ENCODE measurements around the gene WHAMM. TPM values are rescaled to one million over a fixed set of nuclear protein-coding genes. Genes with fewer than 3 reads are reported as not detected.

WHAMM gene
- total RNA-seq, 4 donors from 2014 or later, result 14.1 to 22.1 (median 21.8) TPM

DNA sequence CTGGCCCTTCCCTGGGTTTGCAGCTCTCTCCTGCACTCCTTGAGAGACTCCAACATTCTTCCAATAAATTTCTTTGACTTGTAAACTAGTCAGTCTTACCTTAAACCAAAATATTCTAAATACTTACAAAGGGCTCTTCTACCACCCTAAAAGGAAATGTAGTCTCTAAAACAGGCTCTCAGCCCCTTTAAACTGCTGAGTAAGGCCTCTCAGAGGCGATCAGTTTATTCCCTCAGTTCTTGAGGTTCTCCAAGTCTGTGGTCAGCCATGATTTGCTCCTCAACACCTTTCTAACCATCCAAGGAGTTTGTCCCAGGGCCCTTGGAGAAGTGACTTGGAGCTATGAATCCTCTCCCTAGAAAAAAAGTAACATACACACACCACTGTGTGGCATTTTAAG is 64.8 kb downstream of the WHAMM start:
- in situ Hi-C loops (cut with MboI; ENCODE audit: low sequenced_read_pairs in 4 of 4) (no loop called here), intact Hi-C loops (cut with DNase I; ENCODE audit: low total_unique reads) (no loop called here)
- no peak for ATAC-seq
- Histone ChIP-seq H3K9me3 (no peaks in the 10 kb centered on the region), H3K27ac (peak overlapping the region; percentile 26 to 76 (median 61)), H3K4me3 (no peak overlapping the region), H3K4me1 (peaks cover 15 to 39% of the 10 kb centered on the region in 2 donors), H3K27me3 (no peaks in the 10 kb centered on the region), H3K36me3 (peaks cover 0 to 7% of the 10 kb centered on the region in 2 donors)
- no peak for DNase-seq
- TF ChIP-seq CTCF (IDR thresholded peaks at IDR 0.05 in 4 of 5, conservative IDR thresholded peaks at IDR 0.05 in 1 of 5) (no peak), POLR2A (IDR thresholded peaks at IDR 0.05) (no peak)

- TF ChIP-seq POLR2A (IDR thresholded peaks at IDR 0.05), result no peak
- TF ChIP-seq CTCF (IDR thresholded peaks at IDR 0.05 in 4 of 5, conservative IDR thresholded peaks at IDR 0.05 in 1 of 5), result no peak
- Histone ChIP-seq H3K4me3 (no peak overlapping the region), H3K36me3 (peaks cover 0 to 7% of the 10 kb centered on the region in 2 donors), H3K27ac (peak overlapping the region; percentile 26 to 76 (median 61)), H3K4me1 (peaks cover 15 to 41% of the 10 kb centered on the region in 2 donors), H3K9me3 (no peaks in the 10 kb centered on the region), H3K27me3 (no peaks in the 10 kb centered on the region)
- ATAC-seq, result peak in 1 of 2 donors; percentile 88
- in situ Hi-C loops (cut with MboI; ENCODE audit: low sequenced_read_pairs in 4 of 4), result no loop called here
- peak in 1 of 2 donors; percentile 56 for DNase-seq
- intact Hi-C loops (cut with DNase I; ENCODE audit: low total_unique reads), result loop anchor here (5.0 kb wide), 1 partner anchor 92 kb away; no protein-coding TSS in a partner anchor
Observed at GRCh38 chr15:82874961-82875360, 65.5 kb downstream of the WHAMM start.

DNA sequence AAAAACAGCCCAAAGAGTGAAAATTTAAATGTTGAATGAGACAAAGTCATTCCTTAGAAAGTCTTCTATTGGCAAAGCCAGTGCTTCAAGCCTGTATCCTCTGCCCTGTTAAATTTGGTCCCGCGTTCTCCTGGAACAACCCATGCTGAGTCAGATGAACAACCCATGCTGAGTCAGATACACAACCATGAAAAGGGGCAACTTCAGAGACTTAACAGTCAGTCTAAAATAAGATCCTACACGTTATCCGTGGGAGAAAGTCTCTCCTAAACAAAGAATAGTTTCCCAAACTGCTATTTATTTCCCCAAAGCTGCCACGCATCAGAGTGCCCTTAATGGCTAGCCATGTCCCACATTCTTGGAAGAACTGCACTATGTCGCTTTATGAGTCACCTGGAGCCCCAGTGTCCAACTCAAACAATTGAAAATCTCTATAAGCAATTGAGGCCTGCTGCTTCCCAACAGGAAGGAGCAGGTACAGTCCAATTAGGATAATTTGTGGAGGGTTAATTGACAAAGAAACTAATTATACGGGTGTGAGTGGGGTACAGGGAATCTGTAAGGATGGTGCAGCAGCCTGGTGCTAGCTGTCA is 66.1 kb downstream of the WHAMM start:
- no peaks in the 10 kb centered on the region for H3K9me3 ChIP-seq
- in situ Hi-C loops (cut with MboI; ENCODE audit: low sequenced_read_pairs in 4 of 4), result no loop called here
- peak overlapping the region; percentile 26 to 76 (median 61) for H3K27ac ChIP-seq
- TF ChIP-seq CTCF (IDR thresholded peaks at IDR 0.05 in 4 of 5, conservative IDR thresholded peaks at IDR 0.05 in 1 of 5) (no peak), POLR2A (IDR thresholded peaks at IDR 0.05) (no peak)
- peaks cover 16 to 40% of the 10 kb centered on the region in 2 donors for H3K4me1 ChIP-seq
- H3K4me3 ChIP-seq, result no peak overlapping the region
- intact Hi-C loops (cut with DNase I; ENCODE audit: low total_unique reads), result loop anchor here (5.0 kb wide), 1 partner anchor 92 kb away; no protein-coding TSS in a partner anchor
- H3K36me3 ChIP-seq, result peaks cover 0 to 7% of the 10 kb centered on the region in 2 donors
- H3K27me3 ChIP-seq, result no peaks in the 10 kb centered on the region
- DNase-seq, result no peak
- peak; percentile 21 to 49 for ATAC-seq

- intact Hi-C loops (cut with DNase I; ENCODE audit: low total_unique reads) (loop anchor here (5.0 kb wide), 1 partner anchor 89 kb away; no protein-coding TSS in a partner anchor), in situ Hi-C loops (cut with MboI; ENCODE audit: low sequenced_read_pairs in 4 of 4) (no loop called here)
- ATAC-seq (no peak), DNase-seq (no peak)
- Histone ChIP-seq H3K27me3 (no peaks in the 10 kb centered on the region), H3K36me3 (peaks cover 0 to 7% of the 10 kb centered on the region in 2 donors), H3K9me3 (no peaks in the 10 kb centered on the region), H3K27ac (peak overlapping the region in 2 of 4 donors; percentile 18 to 39), H3K4me3 (no peak overlapping the region), H3K4me1 (peaks cover 27 to 47% of the 10 kb centered on the region in 2 donors)
- TF ChIP-seq POLR2A (IDR thresholded peaks at IDR 0.05), result no peak
- TF ChIP-seq CTCF (IDR thresholded peaks at IDR 0.05 in 4 of 5, conservative IDR thresholded peaks at IDR 0.05 in 1 of 5), result no peak
Observed at GRCh38 chr15:82877825-82878224, 68.4 kb downstream of the WHAMM start.
